GM23338 (cell line): Measurements from ENCODE around the gene PPAN. TPM values are rescaled to one million over a fixed set of nuclear protein-coding genes. Genes with fewer than 3 reads are reported as not detected.

Experiments
- ATAC-seq: fragments of 200-7000 bp; cut with Tn5 transposase; 3 replicates; pipeline ENCODE4 v1.9.1; 2020
- DNase-seq: peaks from one replicate; pipeline ENCODE4 v3.0.0-alpha.2; 2015; ENCODE audit warnings: low spot score
- H2AFZ ChIP-seq: fragments of 200-600 bp; sonication (generic); 2 replicates; pipeline ENCODE4 v1.8.0; 2016; ENCODE audit warnings: antibody characterized with exemption, mild to moderate bottlenecking, moderate library complexity
- H3F3A ChIP-seq: fragments of 200-600 bp; sonication (generic); replicated peaks from 2 replicates; pipeline ENCODE4 v1.8.0; 2017; ENCODE audit warnings: antibody characterized with exemption, mixed run types, low read depth
- H3K27ac ChIP-seq: fragments of 200-600 bp; sonication (generic); 2 replicates; pipeline ENCODE4 v1.6.1; 2016; ENCODE audit warnings: low read depth
- H3K27me3 ChIP-seq: fragments of 200-600 bp; sonication (generic); 2 replicates; pipeline ENCODE4 v1.8.0; 2016; ENCODE audit warnings: mild to moderate bottlenecking, mixed run types, moderate library complexity; ENCODE audit not compliant: insufficient read depth
- H3K36me3 ChIP-seq: fragments of 200-600 bp; sonication (generic); 2 replicates; pipeline ENCODE4 v1.8.0; 2016; ENCODE audit warnings: mild to moderate bottlenecking; ENCODE audit not compliant: insufficient read depth
- H3K4me1 ChIP-seq: fragments of 200-600 bp; sonication (generic); 2 replicates; pipeline ENCODE4 v1.8.0; 2016; ENCODE audit warnings: mild to moderate bottlenecking, moderate library complexity; ENCODE audit not compliant: insufficient read depth
- H3K4me2 ChIP-seq: fragments of 200-600 bp; sonication (generic); 2 replicates; pipeline ENCODE4 v1.7.1; 2017; ENCODE audit warnings: mixed run types
- H3K4me3 ChIP-seq: fragments of 200-600 bp; sonication (generic); 2 replicates; pipeline ENCODE4 v1.6.1; 2016; ENCODE audit warnings: mixed run types
- H3K79me2 ChIP-seq: fragments of 200-600 bp; sonication (generic); replicated peaks from 2 replicates; pipeline ENCODE4 v1.8.0; 2017; ENCODE audit warnings: mild to moderate bottlenecking; ENCODE audit not compliant: insufficient read depth
- H3K9me2 ChIP-seq: fragments of 200-600 bp; sonication (generic); 2 replicates; pipeline ENCODE4 v1.8.0; 2017; ENCODE audit not compliant: insufficient read depth
- H4K20me1 ChIP-seq: fragments of 200-600 bp; sonication (generic); replicated peaks from 2 replicates; pipeline ENCODE4 v1.8.0; 2017; ENCODE audit warnings: mild to moderate bottlenecking; ENCODE audit not compliant: insufficient read depth
- H3K27ac Mint-ChIP-seq: 2 replicates; pipeline ENCODE4 v1.8.0; 2020; ENCODE audit warnings: inconsistent platforms, mild to moderate bottlenecking, moderate library complexity, mixed read lengths
- H3K27me3 Mint-ChIP-seq: 3 replicates; pipeline ENCODE4 v1.8.0; 2022; ENCODE audit warnings: low read depth, mild to moderate bottlenecking, moderate library complexity, mixed read lengths, inconsistent platforms; ENCODE audit not compliant: insufficient read depth, poor library complexity
- H3K36me3 Mint-ChIP-seq: 3 replicates; pipeline ENCODE4 v1.8.0; 2021; ENCODE audit warnings: low read depth, mild to moderate bottlenecking, inconsistent platforms, moderate library complexity, mixed read lengths
- H3K4me1 Mint-ChIP-seq: 3 replicates; pipeline ENCODE4 v1.8.0; 2020; ENCODE audit warnings: mild to moderate bottlenecking, inconsistent platforms, mixed read lengths
- H3K4me3 Mint-ChIP-seq: 3 replicates; pipeline ENCODE4 v1.8.0; 2021; ENCODE audit warnings: moderate library complexity, mild to moderate bottlenecking, inconsistent platforms, mixed read lengths
- H3K9me3 Mint-ChIP-seq: 3 replicates; pipeline ENCODE4 v1.8.0; 2020; ENCODE audit warnings: moderate library complexity, mild to moderate bottlenecking, inconsistent platforms, mixed read lengths
- CREB1 ChIP-seq: fragments of 250-450 bp; sonication (Bioruptor Pico); IDR thresholded peaks from 2 replicates; pipeline ENCODE4 v1.5.0; 2020; ENCODE audit warnings: low read depth, mild to moderate bottlenecking, moderate library complexity
- ETS1 ChIP-seq: IDR thresholded peaks from 2 replicates; pipeline ENCODE4 v1.6.1; 2016; ENCODE audit warnings: antibody characterized with exemption
- EZH2phosphoT487 ChIP-seq: fragments of 200-600 bp; sonication (generic); IDR thresholded peaks from one replicate; pipeline ENCODE4 v1.8.1; 2018; ENCODE audit warnings: antibody characterized with exemption; ENCODE audit not compliant: unreplicated experiment
- JUNB ChIP-seq: IDR thresholded peaks from one replicate; pipeline ENCODE4 v1.6.1; 2016; ENCODE audit warnings: antibody characterized with exemption; ENCODE audit not compliant: unreplicated experiment
- NANOG ChIP-seq: IDR thresholded peaks from 2 replicates; pipeline ENCODE4 v1.6.1; 2016; ENCODE audit warnings: antibody characterized with exemption, borderline replicate concordance
- POLR2AphosphoS5 ChIP-seq: IDR thresholded peaks from 2 replicates; pipeline ENCODE4 v1.6.1; 2016; ENCODE audit warnings: antibody characterized with exemption, low read depth
- REST ChIP-seq: IDR thresholded peaks from one replicate; pipeline ENCODE4 v1.6.1; 2018; ENCODE audit warnings: antibody characterized with exemption; ENCODE audit not compliant: unreplicated experiment
- ZNF331 ChIP-seq: fragments of 250-450 bp; sonication (Bioruptor Pico); IDR thresholded peaks from 2 replicates; pipeline ENCODE4 v1.5.0; 2020; ENCODE audit warnings: low read depth, mild to moderate bottlenecking, moderate library complexity
- ZNF462 ChIP-seq: fragments of 250-450 bp; sonication (Bioruptor Pico); IDR thresholded peaks from 2 replicates; pipeline ENCODE4 v1.5.0; 2020; ENCODE audit warnings: mild to moderate bottlenecking, moderate library complexity
- polyA plus RNA-seq: library from polyadenylated mRNA; unstranded; fragments of >200 nt; fragmentation: Nextera tagmentation; extraction: Ambion mirVana; gene quantifications from 2 replicates; pipeline ENCODE4 v1.2.1, GENCODE V29; 2016
- total RNA-seq: library from RNA; depleted of rRNA; stranded (reverse); fragments of >200 nt; shearing (Covaris generic); gene quantifications from 2 replicates; pipeline ENCODE4 v1.2.3, GENCODE V29; 2014

The PPAN gene
- total and polyA plus RNA-seq, 2 experiments from 2014 or later, result 71.8 to 81.9 TPM

- TF ChIP-seq ZNF462 (CRISPR knock-in tag), result no peak
- no peak for TF ChIP-seq ETS1
- TF ChIP-seq JUNB, result no peak
- TF ChIP-seq CREB1 (CRISPR knock-in tag), result no peak
- TF ChIP-seq EZH2phosphoT487, result no peak
Measured at GRCh38 chr19:10138879-10139795, 33.0 kb downstream of the PPAN start (continued).

- Mint-ChIP-seq H3K9me3 (no peaks in the 10 kb centered on the region; the same call in 2 of the 3 replicates), H3K27me3 (peaks cover 4% of the 10 kb centered on the region), H3K27ac (no peak overlapping the region), H3K4me1 (no peaks in the 10 kb centered on the region), H3K4me3 (no peak overlapping the region), H3K36me3 (peaks cover 91% of the 10 kb centered on the region)
- TF ChIP-seq ETS1 (no peak), REST (no peak), NANOG (no peak), POLR2AphosphoS5 (no peak), ZNF331 (CRISPR knock-in tag) (no peak)
- ATAC-seq (no peak), DNase-seq (no peak)
- Histone ChIP-seq H3K4me3 (no peak overlapping the region), H3K27me3 (no peaks in the 10 kb centered on the region), H3K79me2 (no peaks in the 10 kb centered on the region), H3K27ac (no peak overlapping the region), H3K9me2 (no peaks in the 10 kb centered on the region), H3K36me3 (peaks cover 54% of the 10 kb centered on the region), H3K4me1 (no peaks in the 10 kb centered on the region), H3K4me2 (no peak overlapping the region), H3F3A (no peaks in the 10 kb centered on the region; the same call in 1 of the 2 replicates), H2AFZ (no peak overlapping the region), H4K20me1 (peaks cover 14% of the 10 kb centered on the region)
Measured at GRCh38 chr19:10139952-10140351, 33.8 kb downstream of the PPAN start.
